ENCODE measurements around the gene GPR55.

DNA sequence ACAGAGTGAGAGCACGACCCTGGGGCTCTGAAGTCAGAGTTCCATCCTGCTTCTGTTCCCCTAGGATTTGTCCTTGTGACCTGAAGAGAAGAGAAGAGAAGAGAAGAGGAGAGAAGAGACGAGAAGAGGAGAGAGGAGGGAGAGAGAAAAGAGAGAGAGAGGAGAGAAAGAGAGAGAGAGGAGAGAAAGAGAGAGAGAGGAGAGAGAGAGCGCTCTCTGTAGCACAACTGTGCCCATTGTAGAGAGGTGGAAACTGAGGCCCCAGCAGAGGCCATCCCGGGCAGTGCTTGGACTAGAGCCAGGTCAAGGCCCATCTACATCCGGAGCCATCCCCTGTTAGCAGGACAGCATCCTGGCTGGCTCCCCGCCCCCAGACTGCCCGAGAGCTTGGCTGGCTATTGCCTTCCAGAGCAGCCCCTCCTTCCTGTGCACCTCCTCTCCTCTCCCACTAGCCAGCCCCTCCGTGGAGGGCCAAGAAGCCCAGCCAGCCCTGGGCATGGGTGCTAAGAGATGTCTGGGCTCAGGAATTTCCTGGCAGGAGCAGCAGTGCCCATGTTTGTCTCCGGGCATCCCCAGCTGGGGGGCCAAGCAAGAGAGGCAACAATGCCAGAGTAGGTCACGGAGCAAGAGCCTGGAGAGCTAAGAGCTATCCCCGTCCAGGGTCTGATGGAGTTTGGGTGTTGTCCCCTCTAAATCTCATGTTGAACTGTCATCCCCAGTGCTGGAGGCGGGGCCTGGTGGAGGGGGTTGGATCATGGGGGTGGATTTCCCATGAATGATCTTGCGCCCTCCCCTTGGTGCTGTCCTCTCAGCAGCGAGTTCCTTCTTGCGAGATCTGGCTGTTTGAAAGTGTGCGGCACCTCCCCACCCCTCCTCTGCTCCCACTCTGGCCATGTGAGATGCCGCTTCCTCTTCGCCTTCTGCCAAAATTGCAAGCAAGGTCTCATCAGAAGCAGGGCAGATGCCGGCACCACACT, 18.2 kb upstream of the GPR55 start:
- TF ChIP-seq, protein P1, sequence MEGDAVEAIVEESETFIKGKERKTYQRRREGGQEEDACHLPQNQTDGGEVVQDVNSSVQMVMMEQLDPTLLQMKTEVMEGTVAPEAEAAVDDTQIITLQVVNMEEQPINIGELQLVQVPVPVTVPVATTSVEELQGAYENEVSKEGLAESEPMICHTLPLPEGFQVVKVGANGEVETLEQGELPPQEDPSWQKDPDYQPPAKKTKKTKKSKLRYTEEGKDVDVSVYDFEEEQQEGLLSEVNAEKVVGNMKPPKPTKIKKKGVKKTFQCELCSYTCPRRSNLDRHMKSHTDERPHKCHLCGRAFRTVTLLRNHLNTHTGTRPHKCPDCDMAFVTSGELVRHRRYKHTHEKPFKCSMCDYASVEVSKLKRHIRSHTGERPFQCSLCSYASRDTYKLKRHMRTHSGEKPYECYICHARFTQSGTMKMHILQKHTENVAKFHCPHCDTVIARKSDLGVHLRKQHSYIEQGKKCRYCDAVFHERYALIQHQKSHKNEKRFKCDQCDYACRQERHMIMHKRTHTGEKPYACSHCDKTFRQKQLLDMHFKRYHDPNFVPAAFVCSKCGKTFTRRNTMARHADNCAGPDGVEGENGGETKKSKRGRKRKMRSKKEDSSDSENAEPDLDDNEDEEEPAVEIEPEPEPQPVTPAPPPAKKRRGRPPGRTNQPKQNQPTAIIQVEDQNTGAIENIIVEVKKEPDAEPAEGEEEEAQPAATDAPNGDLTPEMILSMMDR (conservative IDR thresholded peaks at IDR 0.05; ENCODE audit: low read depth, low read length): no peak
- TF ChIP-seq EZH2 (IDR thresholded peaks at IDR 0.05; ENCODE audit: borderline replicate concordance, low read depth, low read length, poor library complexity, severe bottlenecking): no peak

Data from A673 (cell line).